HuH-7.5 (cell line): ENCODE results near the gene EIF4E.
"Not testable (repeated sequence)": the region's sequence is repeated elsewhere in the genome, so short reads cannot be mapped to it uniquely, and the experiment has no call there.

Source experiments
- DNase-seq: peaks from one replicate; pipeline ENCODE4 v3.0.0; 2011; ENCODE audit warnings: low spot score

The EIF4E gene

GRCh38 chr4:98932539-98932938 lies 3.6 kb upstream of the EIF4E start:
- no peak for DNase-seq

- DNase-seq: no peak
Measured at GRCh38 chr4:98930311-98930865, 1.5 kb upstream of the EIF4E start.

GRCh38 chr4:98929341-98930267 lies 671 bp upstream of the EIF4E start:
- peak; percentile 17 for DNase-seq

- peak; percentile 51 for DNase-seq
Measured at GRCh38 chr4:98928131-98928504, 815 bp downstream of the EIF4E start.

- DNase-seq: not testable (repeated sequence)
Measured at GRCh38 chr4:98926257-98926656, 2.7 kb downstream of the EIF4E start.

- DNase-seq: no peak
Measured at GRCh38 chr4:98921292-98921691, 7.6 kb downstream of the EIF4E start.

GRCh38 chr4:98919996-98920395 lies 8.9 kb downstream of the EIF4E start:
- DNase-seq: no peak

GRCh38 chr4:98910728-98911127 lies 18.2 kb downstream of the EIF4E start:
- not testable (repeated sequence) for DNase-seq

- DNase-seq: no peak
Measured at GRCh38 chr4:98909646-98910401, 19.1 kb downstream of the EIF4E start.

GRCh38 chr4:98908703-98909262 lies 20.1 kb downstream of the EIF4E start:
- no peak for DNase-seq

GRCh38 chr4:98908182-98908581 lies 20.8 kb downstream of the EIF4E start:
- DNase-seq: no peak

GRCh38 chr4:98905839-98906238 lies 23.1 kb downstream of the EIF4E start:
- DNase-seq: no peak

- no peak for DNase-seq
Measured at GRCh38 chr4:98905297-98905696, 23.6 kb downstream of the EIF4E start.

- DNase-seq: no peak
Measured at GRCh38 chr4:98903963-98904362, 25.0 kb downstream of the EIF4E start.

GRCh38 chr4:98903561-98903960 lies 25.4 kb downstream of the EIF4E start:
- DNase-seq: no peak

- DNase-seq: no peak
Measured at GRCh38 chr4:98899277-98899676, 29.7 kb downstream of the EIF4E start.

GRCh38 chr4:98891478-98892337 lies 37.2 kb downstream of the EIF4E start:
- DNase-seq: no peak

- no peak for DNase-seq
Measured at GRCh38 chr4:98890702-98891455, 38.1 kb downstream of the EIF4E start.

- DNase-seq: no peak
Measured at GRCh38 chr4:98887145-98887544, 41.8 kb downstream of the EIF4E start.

GRCh38 chr4:98886382-98886781 lies 42.6 kb downstream of the EIF4E start:
- DNase-seq: not testable (repeated sequence)

- not testable (repeated sequence) for DNase-seq
Measured at GRCh38 chr4:98880884-98881283, 48.0 kb downstream of the EIF4E start.
